HT-29 (cell line): ENCODE measurements around the gene RRAGD. TPM values are rescaled to one million over a fixed set of nuclear protein-coding genes. Genes with fewer than 3 reads are reported as not detected.
"Not testable (repeated sequence)": the region's sequence is repeated elsewhere in the genome, so short reads cannot be mapped to it uniquely, and the experiment has no call there.

Experiments used
- DNase-seq: peaks from one replicate; pipeline ENCODE4 v3.0.0-alpha.2; 2015; ENCODE audit warnings: low spot score
- total RNA-seq: library from RNA; depleted of rRNA; stranded (reverse); fragments of >200 nt; shearing (Covaris generic); gene quantifications from 2 replicates; pipeline ENCODE4 v1.2.3, GENCODE V29; 2014

Gene RRAGD
- total RNA-seq, 1 experiment from 2014 or later = not detected

- no peak for DNase-seq
Measured at GRCh38 chr6:89411145-89412070, 665 bp downstream of the RRAGD start.

GRCh38 chr6:89410788-89411144 lies 1.3 kb downstream of the RRAGD start:
- no peak for DNase-seq

GRCh38 chr6:89410231-89410761 lies 1.8 kb downstream of the RRAGD start:
- DNase-seq = no peak

- DNase-seq = no peak
Measured at GRCh38 chr6:89409461-89410035, 2.5 kb downstream of the RRAGD start.

- no peak for DNase-seq
Measured at GRCh38 chr6:89406141-89406540, 5.9 kb downstream of the RRAGD start.

DNA sequence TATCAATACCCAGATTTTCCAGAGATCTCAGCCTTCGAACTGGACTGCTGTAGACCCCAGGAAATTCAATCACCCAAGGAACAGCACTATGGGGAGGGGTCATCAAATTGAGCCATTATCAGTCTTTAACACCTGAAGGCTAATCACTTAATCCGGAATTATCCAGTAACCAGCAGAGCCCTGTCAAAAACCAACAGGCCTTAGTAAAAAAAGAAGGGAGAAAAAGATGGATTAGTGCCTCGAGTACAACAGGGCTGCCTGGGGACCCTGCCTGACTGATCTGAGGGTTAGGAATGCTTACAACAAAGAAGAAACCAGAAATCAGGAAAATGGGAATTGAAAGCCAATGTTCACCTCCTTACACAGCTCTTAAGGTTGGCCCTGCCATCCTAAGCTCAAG lies 7.6 kb downstream of the RRAGD start:
- no peak for DNase-seq

- DNase-seq = no peak
Measured at GRCh38 chr6:89402776-89403175, 9.3 kb downstream of the RRAGD start.

GRCh38 chr6:89400912-89401399 lies 11.1 kb downstream of the RRAGD start:
- DNase-seq = no peak

- DNase-seq = no peak
Measured at GRCh38 chr6:89400050-89400449, 12.0 kb downstream of the RRAGD start.

DNA sequence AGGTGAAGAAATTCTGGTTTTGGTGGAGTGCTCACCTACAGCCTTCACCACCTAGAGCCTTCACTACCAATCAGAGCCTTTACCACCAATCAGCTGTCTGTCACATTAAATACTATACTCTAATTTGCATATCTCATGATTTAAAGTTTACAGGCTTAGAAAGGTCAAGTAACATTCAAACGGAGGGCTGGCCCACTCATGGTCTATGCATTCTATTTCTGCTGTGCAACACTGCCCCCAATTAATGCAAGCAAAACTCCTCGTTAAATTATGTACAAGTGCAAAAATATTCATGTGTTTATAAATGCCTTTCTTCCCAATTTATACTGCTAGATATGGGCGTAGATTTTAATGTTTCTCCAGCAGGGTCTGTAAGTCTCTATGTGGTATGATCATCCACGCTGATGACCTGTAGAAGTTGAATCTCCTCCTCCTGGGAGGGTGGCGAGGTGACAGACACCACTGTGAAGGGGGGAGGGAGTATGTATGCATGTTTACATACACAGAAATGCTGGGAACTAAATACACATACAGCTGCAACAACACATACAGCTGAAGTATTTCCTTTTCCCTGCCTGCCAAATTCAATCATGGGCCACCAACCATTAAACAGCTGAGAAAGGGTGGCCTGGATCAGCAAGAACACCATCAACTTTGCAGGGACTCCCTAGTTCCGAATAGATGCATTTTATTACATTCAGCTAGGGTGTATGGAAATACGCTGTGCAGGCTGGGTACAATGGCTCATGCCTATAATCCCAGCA lies 13.1 kb downstream of the RRAGD start:
- DNase-seq = no peak

DNA sequence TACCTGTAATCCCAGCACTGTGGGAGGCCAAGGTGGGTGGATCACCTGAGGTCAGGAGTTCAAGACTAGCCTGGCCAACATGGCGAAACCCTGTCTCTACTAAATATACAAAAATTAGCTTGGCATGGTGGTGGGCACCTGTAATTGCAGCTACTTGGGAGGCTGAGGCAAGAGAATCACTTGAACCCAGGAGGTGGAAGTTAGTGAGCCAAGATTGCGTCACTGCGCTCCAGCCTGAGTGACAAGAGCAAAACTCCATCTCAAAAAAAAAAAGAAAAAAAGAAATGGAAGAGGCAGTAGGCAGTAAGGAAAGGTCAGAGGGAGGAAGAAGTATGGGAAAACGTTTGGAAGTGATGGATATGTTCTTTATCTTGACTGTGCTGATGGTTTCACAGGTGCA lies 14.2 kb downstream of the RRAGD start:
- not testable (repeated sequence) for DNase-seq

GRCh38 chr6:89393659-89394058 lies 18.4 kb downstream of the RRAGD start:
- no peak for DNase-seq

DNA sequence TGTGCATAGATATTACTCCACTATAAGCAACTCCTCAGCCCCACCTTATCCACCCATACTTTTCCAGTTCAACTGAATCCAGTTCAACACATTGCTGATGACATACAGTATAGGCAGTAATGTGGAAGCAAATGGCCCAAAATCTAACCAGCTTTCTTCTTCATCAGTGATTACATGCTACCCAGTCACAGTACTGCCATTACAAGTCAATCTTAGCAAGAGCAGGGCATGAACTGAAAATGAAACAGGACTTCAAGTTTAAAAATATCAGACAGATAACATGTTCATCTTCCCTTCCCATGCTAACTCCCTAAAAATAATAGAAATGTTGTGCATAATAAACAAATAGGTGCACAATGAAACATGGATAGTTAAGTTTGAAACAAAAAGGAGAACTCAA lies 19.2 kb downstream of the RRAGD start:
- DNase-seq = no peak

DNA sequence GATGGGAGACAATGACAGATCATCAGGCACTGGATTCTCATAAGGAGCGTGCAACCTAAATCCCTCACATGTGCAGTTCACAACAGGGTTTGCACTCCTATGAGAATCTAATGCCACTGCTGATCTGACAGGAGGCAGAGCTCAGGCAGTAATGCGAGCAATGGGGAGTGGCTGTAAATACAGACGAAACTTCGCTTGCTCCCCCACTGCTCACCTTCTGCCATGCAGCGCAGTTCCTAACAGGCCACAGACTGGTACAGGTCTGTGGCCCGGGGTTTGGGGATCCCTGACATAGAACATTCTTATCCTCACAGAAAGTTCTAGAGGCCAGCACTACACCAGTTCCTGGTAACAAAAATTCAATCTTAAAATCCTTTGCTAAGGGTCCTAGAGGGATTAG lies 23.2 kb downstream of the RRAGD start:
- DNase-seq = no peak

- no peak for DNase-seq
Measured at GRCh38 chr6:89387516-89388201, 24.4 kb downstream of the RRAGD start.

DNA sequence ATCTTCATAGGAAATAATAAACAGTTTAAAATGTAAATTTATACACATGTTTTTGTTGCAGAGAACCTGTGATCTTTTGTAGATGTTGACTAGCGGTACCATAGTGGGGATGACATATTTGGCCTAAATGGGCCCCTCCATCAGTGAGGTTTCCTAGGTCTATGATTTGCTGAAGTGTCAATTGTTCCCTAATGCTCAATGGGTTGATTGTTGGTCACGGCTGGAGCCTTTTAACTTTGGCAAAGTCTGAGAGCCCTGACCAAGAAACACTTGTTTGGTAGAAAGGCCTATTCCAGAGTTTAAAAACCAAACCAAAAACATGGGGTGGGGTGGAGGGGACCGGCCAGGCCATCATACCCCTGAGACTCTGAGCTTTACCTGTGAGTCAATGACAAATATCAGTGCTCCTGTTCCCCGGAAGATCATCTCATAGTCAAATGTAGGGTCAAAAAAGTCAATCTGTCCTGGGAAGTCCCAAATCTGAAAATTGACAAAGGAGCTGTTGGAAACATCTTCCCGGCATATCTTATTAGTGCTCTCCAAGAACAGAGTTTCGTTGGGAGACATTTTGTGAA lies 25.1 kb downstream of the RRAGD start:
- no peak for DNase-seq

GRCh38 chr6:89385846-89386245 lies 26.2 kb downstream of the RRAGD start:
- DNase-seq = no peak

GRCh38 chr6:89385156-89385667 lies 26.9 kb downstream of the RRAGD start:
- no peak for DNase-seq

- no peak for DNase-seq
Measured at GRCh38 chr6:89381031-89381430, 31.0 kb downstream of the RRAGD start.

DNA sequence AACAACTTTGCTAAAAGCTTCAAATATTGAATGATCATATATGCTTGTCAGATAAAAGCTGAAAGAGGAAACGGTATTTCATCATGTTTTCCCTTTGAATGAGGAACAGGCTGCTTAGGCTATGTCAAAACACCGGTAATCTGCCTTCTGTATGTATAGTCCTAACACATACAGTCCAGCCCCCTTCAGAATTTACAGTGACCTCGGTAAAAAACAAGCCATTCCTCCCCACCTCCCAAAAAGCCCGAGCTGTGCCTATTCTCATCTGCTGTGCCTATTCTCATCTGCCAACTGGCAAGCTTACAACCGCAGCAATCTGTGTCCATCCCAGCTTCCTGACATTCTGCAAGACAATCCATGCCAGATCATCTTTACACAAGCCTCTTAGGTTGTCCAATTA lies 32.8 kb downstream of the RRAGD start:
- DNase-seq = no peak

DNA sequence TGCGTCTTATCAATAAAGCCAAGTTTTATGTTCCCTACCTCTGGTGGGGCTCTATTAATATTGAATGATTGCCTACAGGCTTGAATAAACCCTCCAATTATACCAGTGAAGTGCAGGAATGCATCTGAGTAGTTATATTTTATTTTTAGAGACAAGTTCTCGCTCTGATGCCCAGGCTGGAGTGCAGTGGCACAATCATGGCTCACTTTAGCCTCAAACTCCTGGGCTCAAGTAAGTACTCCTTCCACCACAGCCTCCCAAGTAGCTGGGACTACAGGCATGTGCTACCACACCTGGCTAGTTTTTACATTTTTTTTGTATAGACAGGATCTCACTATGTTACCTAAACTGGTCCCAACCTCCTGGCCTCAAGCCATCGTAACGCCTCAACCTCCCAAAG lies 33.4 kb downstream of the RRAGD start:
- DNase-seq = no peak
